ENCODE measurements around the gene CSH1.
"Not testable (repeated sequence)": the region's sequence is repeated elsewhere in the genome, so short reads cannot be mapped to it uniquely, and the experiment has no call there.

Gene CSH1

DNA sequence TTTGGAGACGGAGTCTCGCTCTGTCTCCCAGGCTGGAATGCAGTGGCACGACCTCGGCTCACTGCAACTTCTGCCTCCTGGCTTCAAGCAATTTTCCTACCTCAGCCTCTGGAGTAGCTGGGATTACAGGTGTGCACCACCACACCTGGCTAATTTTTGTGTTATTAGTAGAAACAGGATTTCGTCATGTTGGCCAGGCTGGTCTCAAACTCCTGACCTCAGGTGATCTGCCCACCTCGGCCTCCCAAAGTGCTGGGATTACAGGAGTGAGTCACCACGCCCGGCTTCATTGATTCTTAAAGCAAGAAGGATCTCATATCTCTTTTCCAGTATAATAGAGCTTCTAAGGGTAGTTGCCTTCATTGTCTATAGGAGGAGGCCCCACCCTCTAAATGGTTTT is 8.4 kb upstream of the CSH1 start:
- not testable (repeated sequence) for DNase-seq (ENCODE audit: low read depth)

DNA sequence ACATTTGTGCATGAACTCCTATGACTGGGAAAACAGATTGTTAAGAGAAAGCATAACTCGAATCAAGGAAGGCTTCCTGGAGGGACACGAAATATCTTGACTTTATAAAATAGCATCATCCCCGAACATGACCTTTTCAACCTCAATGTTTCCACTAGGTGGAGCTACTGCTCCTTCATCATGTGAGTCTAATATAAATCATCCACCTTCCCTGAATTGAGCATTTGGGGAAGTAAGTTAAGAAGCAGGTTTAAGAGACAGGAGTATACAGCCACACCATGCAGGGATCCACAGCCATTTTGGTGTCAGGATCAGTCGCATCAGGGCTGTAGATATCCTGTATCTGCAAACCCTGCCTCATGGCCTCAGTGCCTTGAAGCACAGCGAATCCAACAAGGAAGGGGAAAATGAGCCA is 7.4 kb upstream of the CSH1 start:
- not testable (repeated sequence) for DNase-seq (ENCODE audit: low read depth)

DNA sequence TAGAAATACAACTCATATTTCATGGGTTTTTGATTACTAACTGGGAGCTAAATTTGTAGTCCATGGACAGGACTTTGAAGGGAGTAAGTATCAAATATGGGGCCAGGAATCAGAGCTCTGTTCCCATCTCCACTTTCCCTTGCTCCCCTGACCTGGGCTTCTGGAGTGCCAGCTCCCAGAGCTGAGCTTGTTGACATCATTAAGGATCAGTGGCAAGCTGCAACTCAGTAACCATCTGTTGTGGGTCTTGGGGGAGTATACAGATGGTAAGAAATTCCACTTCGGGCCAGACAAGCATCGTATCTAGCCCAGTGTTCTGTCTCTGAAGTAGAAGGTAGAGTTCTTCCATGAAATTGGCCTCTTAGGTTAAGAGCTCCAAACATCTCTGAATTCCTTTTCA is 5.6 kb upstream of the CSH1 start:
- not testable (repeated sequence) for DNase-seq (ENCODE audit: low read depth)

DNA sequence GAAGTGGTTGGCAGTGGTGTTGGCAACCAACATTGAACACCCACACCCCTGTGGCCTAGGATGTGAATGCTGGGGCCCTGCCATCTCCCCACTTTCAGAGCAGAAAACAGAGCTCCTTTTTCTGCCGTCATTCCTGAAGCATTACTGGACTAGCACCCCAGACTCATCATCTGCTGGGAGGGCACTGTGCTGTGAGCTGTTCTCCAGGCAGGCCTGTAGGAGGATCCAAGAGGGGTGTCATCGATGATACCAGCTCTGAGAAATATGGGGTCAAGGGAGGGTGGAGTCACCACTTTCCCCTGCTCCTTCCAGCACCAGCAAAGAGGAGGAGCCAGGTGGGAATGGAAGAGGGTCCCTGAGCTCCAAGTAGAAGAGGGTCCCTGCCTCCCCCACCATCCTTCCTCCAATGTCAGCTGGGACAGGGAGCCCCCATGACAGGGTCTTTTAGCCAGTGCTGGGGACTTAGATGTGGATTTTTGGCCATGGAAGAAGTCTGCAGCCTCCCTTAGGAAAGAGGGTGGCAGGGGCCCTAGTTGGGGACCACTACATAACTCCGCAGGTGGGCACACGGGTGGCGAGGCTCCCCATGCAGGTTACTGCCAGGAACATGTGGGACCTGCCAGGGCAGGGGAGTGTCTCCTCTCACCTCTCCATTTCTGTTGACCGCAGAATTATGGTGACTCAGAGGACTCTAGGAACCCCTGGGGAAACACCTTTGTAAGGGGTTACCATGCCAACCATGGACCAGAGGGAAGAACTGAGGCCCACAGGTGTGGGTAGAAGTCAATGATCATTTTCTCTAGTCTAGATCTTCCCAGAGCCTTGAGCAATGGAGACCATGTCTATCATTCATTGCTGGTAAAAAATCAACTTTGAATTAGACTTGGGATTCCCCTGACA is 2.8 kb upstream of the CSH1 start:
- DNase-seq (ENCODE audit: low read depth) = not testable (repeated sequence)

DNA sequence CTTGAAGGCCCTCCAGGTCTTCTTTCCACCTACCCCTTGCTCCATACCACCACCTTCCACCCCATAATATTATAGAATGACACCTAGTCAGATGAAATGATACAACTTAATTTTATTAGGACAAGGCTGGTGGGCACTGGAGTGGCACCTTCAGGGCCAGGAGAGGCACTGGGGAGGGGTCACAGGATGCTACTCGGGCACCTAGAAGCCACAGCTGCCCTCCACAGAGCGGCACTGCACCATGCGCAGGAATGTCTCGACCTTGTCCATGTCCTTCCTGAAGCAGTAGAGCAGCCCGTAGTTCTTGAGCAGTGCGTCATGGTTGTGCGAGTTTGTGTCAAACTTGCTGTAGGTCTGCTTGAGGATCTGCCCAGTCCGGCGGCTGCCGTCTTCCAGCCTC is 1.6 kb downstream of the CSH1 start:
- not testable (repeated sequence) for DNase-seq (ENCODE audit: low read depth)

DNA sequence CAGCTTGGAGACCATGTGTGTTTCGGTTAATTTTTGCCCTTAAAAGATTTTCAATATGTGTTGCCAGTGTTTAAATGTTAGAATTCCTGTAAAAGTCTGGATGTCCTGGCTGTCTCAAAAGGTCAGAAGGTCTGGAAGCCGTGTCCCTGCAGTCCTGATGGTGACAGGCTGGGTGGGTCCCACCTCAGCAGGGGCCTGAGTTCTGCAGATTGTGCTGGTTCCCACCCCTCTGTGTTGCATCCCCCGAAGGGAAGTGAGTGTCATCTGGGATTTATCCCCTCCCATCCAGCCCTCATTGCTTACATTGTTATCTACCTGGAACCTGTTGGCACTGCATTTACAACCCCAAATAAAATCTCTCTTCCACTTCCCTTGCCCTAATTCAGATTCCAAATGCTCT is 2.4 kb downstream of the CSH1 start:
- DNase-seq (ENCODE audit: low read depth) = not testable (repeated sequence)

DNA sequence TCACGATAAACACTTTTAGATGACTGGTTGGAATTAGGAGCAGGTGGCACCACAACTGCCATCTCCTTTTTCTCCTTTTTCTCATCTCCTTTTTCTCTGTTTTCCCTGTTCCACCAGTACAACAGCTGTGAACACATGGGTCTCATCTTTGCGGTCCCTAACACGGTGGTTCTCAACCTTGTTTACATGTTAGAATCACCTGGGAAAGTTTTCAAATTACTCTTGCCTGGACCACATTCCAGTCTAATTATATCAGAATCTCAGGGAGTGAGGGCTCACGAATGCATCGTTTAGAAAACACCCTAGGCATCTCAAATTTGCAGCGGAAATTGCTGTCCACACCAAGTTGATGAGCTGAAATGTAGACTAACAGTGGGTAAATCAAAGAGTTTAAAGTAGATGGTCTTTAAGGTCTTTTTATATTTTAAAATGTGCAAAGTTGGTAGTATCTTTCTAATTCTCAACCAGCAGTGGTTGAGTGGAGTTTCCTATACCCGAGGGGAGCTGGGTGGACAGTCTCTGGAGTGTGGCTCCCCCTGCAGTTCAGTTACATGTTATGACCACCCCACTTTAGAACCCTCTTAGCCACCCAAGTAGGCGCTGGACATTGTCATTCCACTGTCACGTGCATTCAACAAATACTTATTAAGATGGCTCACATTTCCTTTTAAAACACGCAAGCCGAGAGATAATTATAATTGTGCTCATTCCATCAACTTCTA is 3.9 kb downstream of the CSH1 start:
- not testable (repeated sequence) for DNase-seq (ENCODE audit: low read depth)

DNA sequence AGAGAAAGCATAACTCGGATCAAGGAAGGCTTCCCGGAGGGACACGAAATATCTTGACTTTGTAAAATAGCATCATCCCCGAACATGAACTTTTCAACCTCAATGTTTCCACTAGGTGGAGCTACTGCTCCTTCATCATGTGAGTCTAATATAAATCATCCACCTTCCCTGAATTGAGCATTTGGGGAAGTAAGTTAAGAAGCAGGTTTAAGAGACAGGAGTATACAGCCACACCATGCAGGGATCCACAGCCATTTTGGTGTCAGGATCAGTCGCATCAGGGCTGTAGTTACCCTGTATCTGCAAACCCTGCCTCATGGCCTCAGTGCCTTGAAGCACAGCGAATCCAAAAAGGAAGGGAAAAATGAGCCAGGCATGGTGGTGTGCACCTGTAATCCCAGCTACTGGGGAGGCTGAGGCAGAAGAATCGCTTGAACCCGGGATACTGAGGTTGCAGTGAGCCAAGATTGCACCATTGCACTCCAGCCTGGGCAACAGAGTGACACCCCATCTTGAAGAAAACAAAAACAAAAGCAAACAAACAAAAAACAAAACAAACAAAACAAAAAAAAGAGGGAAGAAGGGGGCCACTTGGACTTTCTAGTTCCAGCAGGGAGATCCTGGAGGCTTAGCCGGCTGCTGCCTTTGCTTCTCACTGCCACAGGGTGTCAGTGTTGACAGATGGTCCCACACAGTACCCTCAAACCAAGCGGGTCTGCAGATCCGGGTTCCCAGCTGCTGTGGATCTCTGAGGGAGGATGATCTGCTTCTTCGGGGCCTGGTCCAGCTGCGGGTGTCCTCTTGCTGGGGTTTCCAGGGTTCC is 7.1 kb downstream of the CSH1 start:
- DNase-seq (ENCODE audit: low read depth) = peak; percentile 6

DNA sequence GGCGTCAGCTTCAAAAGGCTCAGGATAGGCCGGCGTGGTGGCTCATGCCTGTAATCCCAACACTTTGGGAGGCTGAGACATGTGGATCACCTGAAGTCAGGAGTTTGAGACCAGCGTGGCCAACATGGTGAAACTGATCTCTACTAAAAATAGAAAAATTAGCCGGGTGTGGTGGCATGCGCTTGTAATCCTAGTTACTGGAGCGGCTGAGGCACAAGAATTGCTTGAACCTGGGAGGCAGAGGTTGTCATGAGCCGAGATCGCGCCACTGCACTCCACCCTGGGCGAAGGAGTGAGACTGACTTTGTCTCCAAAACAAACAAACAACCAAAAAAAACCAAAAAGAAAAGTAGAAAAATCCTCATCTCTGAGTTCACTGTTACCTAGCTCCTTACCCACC is 11.3 kb downstream of the CSH1 start:
- DNase-seq (ENCODE audit: low read depth) = not testable (repeated sequence)

DNA sequence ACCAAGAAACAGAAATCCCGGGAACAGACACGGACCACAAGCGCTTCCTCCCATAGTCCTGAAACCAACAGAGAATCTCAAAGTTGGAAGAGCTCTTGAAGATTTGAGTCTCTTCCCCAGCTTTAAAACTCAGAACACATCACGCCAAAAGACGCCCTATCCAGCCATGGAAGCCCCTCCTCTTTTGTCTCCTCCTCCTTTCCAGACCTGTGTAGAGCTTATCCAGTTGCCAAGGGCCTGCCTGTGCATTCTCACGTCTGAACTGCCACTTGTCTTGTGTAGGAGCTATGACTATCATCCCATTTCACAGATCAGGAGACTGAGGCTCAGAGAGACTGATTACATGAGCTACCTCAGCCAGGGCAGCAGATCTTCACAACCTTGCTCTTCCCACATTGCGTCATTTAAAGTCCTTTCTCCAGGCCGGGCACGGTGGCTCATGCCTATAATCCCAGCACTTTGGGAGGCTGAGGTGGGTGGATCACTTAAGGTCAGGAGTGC is 13.7 kb downstream of the CSH1 start:
- not testable (repeated sequence) for DNase-seq (ENCODE audit: low read depth)

DNA sequence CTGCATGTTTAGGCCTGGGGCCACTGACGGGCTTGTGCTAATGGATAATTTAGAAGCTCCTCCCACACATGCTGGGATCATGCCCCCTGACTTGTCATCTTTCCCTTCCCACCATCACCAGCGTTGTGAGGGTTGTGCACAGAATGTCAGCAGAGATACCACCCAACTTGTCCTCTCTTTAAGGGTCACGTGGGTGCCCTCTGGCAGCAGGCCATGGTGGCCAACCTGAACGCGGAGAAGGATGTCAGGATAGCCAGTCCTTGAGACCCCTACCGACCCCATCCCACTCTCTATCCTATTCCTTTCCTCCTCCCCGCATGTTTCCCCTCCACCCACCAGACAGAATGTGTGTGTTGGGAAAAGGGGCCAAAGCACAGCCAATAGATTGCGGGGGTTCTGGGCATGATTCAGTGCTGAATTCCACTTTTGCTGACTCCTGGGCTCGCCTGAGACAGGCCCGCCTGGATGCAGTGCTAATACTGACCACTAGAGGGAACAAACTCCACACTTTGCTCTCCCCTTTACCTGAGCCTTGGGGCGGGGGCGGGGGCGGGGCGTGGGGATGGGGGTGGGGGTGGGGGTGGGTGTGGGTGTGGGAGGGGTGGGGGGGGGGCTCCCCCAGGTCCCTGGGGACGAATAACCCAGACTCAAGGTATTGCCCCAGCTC is 14.3 kb downstream of the CSH1 start, which contains the start of gene GH2:
Gene GH2, minus strand, starts transcription at position 10 of the 667 bp plus-strand sequence. CDS start 143 bp downstream, outside the sequence.
- DNase-seq (ENCODE audit: low read depth) = peak; percentile 15

DNA sequence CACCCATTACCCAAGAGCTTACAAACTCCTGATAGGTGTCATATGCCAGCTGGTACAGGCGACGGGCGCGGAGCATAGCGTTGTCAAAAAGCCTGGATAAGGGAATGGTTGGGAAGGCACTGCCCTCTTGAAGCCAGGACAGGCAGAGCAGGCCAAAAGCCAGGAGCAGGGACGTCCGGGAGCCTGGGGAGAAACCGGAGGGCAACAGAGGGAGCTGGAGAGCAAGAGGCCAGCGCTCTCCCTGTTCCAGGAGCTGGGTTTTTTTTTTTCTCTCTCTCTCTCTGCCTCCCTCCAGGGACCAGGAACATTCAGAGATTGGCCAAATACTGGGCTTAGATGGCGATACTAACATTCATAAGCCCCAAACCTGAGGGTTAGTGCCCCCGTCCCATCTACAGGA is 15.0 kb downstream of the CSH1 start:
- DNase-seq (ENCODE audit: low read depth) = not testable (repeated sequence)

DNA sequence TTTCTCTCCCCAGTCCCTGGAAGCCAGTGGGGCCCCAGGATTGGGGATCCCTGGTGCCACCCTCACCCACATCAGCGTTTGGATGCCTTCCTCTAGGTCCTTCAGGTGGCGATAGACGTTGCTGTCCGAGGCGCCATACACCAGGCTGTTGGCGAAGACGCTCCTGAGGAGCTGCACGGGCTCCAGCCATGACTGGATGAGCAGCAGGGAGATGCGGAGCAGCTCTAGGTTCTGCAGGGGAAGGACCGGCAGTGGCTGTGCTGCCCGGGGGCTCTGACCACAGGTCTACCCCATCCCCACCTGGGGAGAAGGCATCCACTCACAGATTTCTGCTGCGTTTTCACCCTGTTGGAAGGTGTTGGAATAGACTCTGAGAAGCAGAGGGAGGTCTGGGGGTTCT is 15.7 kb downstream of the CSH1 start:
- no peak for DNase-seq (ENCODE audit: low read depth)

DNA sequence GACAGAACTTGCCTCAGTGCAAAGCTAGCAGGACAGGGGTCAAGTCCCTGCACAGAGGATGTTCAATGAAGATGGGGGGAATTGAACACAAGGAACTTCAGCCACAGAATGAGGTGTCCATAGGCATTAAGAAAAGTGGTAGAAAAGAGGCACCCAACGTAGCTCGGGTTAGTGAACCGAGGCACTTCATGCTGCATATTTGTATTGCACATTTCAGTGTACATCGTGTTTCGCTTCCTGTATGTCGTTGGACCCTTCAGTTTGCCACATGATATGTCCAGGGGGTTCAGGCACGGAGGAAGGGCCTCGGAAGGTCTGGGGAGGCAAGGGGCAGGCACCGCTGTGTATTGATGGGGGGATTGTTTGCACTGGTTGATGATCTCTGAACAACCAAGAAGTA is 18.0 kb downstream of the CSH1 start:
- not testable (repeated sequence) for DNase-seq (ENCODE audit: low read depth)

DNA sequence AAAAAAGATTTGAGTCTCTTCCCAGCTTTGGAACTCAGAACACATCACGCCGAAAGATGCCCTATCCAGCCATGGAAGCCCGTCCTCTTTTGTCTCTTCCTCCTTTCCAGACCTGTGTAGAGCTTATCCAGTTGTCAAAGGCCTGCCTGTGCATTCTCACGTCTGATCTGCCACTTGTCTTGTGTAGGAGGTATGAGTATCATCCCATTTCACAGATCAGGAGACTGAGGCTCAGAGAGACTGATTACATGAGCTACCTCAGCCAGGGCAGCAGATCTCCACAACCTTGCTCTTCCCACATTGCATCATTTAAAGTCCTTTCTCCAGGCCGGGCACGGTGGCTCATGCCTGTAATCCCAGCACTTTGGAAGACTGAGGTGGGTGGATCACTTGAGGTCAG is 21.7 kb downstream of the CSH1 start:
- DNase-seq (ENCODE audit: low read depth) = not testable (repeated sequence)

DNA sequence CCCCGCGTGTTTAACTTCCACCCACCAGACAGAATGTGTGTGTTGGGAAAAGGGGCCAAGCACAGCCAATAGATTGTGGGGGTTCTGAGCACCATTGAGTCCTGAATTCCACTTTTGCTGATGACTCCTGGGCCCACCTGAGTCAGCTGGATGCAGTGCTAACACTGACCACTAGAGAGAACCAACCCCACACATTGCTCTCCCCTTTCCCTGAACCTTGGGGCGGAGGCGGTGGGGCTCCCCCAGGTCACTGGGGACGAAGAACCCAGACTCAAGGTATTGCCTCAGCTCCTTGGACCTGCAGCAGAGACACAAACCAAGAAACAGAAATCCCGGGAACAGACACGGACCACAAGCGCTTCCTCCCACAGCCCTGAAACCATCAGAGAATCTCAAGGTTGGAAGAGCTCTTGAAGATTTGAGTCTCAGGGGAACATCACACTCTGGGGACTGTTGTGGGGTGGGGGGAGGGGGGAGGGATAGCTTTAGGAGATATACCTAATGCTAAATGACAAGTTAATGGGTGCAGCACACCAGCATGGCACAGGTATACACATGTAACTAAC is 22.2 kb downstream of the CSH1 start:
- not testable (repeated sequence) for DNase-seq (ENCODE audit: low read depth)

DNA sequence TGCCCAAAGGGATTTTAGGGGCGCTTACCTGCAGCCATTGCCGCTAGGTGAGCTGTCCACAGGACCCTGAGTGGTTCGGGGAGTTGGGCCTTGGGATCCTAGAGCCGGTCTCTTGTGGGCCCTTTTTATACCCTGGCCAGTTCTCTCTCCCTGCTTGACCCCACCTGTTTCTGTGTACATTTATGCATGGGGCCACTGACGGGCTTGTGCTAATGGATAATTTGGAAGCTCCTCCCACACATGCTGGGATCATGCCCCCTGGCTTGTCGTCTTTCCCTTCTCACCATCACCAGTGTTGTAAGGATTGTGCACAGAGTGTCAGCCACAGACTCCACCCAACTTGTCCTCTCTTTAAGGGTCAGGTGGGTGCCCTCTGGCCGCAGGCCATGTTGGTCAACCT is 22.8 kb downstream of the CSH1 start, which contains the start of gene CSH2:
Gene CSH2, minus strand, starts transcription at position 101 of the 400 bp plus-strand sequence. Its CDS starts 63 bp downstream, at position 38.
- not testable (repeated sequence) for DNase-seq (ENCODE audit: low read depth)

DNA sequence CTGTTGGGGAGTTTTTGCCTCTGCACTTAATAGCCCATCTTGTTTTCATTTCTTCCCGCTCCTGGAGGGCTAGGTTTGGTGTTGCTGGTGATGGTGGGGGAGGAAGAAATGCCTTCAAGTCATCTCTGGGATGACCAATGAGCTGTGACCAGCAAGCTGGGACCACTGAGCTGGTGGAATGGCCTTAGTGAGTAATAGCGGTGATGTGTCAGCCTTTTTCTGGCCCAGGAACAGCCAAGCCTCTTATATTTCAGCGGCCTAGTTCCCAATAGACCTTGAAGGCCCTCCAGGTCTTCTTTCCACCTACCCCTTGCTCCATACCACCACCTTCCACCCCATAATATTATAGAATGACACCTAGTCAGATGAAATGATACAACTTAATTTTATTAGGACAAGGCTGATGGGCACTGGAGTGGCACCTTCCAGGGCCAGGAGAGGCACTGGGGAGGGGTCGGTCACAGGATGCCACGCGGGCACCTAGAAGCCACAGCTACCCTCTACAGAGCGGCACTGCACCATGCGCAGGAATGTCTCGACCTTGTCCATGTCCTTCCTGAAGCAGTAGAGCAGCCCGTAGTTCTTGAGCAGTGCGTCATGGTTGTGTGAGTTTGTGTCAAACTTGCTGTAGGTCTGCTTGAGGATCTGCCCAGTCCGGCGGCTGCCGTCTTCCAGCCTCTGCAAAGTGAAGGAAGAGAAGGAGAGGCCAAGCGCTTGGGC is 24.6 kb downstream of the CSH1 start:
- DNase-seq (ENCODE audit: low read depth) = not testable (repeated sequence)

DNA sequence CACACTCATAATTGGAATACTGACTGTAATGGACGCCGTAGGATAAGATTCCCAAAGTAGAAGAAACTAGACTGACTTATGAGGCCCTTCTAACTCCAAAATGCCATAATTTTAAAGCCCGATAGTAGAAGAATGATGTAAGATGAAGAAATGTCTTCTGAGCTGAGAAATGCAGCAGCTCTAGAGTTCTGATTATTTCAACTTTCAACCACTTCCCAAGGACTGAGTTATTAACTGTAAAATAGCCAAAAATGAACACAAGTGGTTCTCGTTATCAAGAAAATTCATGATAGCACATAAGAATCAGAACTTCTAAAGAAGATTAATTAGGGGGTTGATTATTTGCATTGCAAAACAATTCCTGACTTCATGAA is 26.1 kb downstream of the CSH1 start:
- DNase-seq (ENCODE audit: low read depth) = not testable (repeated sequence)

All from stromal cell of bone marrow (primary cell).